HEK293 (cell line): ENCODE results near the gene NDC1.

Experiments
- ELK4 ChIP-seq: IDR thresholded peaks from 2 replicates; pipeline ENCODE4 v1.6.1; 2011; ENCODE audit warnings: mild to moderate bottlenecking, low read depth, low read length, borderline replicate concordance
- HIC1 ChIP-seq: fragments of 450-650 bp; formaldehyde crosslinking; IDR thresholded peaks from 2 replicates; pipeline ENCODE4 v1.5.1; 2016; ENCODE audit warnings: missing biosample characterization, missing genetic modification characterization
- KLF16 ChIP-seq: fragments of 450-650 bp; formaldehyde crosslinking; IDR thresholded peaks from 2 replicates; pipeline ENCODE4 v1.5.1; 2017; ENCODE audit warnings: missing biosample characterization, missing genetic modification characterization
- KLF9 ChIP-seq: fragments of 450-650 bp; formaldehyde crosslinking; IDR thresholded peaks from 2 replicates; pipeline ENCODE4 v1.5.1; 2016; ENCODE audit warnings: missing biosample characterization, missing genetic modification characterization, low read depth
- SCRT1 ChIP-seq: fragments of 450-650 bp; formaldehyde crosslinking; IDR thresholded peaks from 2 replicates; pipeline ENCODE4 v1.5.1; 2016; ENCODE audit warnings: missing biosample characterization, missing genetic modification characterization, borderline replicate concordance
- SP2 ChIP-seq: fragments of 450-650 bp; formaldehyde crosslinking; IDR thresholded peaks from 2 replicates; pipeline ENCODE4 v1.5.1; 2016; ENCODE audit warnings: missing biosample characterization, missing genetic modification characterization
- YY1 ChIP-seq: fragments of 450-650 bp; formaldehyde crosslinking; IDR thresholded peaks from 2 replicates; pipeline ENCODE4 v1.5.1; 2018; ENCODE audit warnings: missing biosample characterization, missing genetic modification characterization
- YY2 ChIP-seq: fragments of 450-650 bp; formaldehyde crosslinking; IDR thresholded peaks from 2 replicates; pipeline ENCODE4 v1.5.1; 2016; ENCODE audit warnings: missing biosample characterization, missing genetic modification characterization
- ZBTB20 ChIP-seq: fragments of 450-650 bp; formaldehyde crosslinking; IDR thresholded peaks from 2 replicates; pipeline ENCODE4 v1.5.1; 2016; ENCODE audit warnings: missing biosample characterization, missing genetic modification characterization
- ZBTB8A ChIP-seq: fragments of 450-650 bp; formaldehyde crosslinking; IDR thresholded peaks from 2 replicates; pipeline ENCODE4 v1.5.1; 2016; ENCODE audit warnings: missing biosample characterization, missing genetic modification characterization
- ZFP69B ChIP-seq: fragments of 450-650 bp; formaldehyde crosslinking; IDR thresholded peaks from 2 replicates; pipeline ENCODE4 v1.5.1; 2016; ENCODE audit warnings: missing biosample characterization, missing genetic modification characterization
- ZNF146 ChIP-seq: fragments of 450-650 bp; formaldehyde crosslinking; IDR thresholded peaks from 2 replicates; pipeline ENCODE4 v1.5.1; 2016; ENCODE audit warnings: missing biosample characterization, missing genetic modification characterization
- ZNF18 ChIP-seq: fragments of 450-650 bp; formaldehyde crosslinking; IDR thresholded peaks from 2 replicates; pipeline ENCODE4 v1.5.1; 2016; ENCODE audit warnings: missing biosample characterization, missing genetic modification characterization
- ZNF391 ChIP-seq: fragments of 450-650 bp; formaldehyde crosslinking; IDR thresholded peaks from 2 replicates; pipeline ENCODE4 v1.5.1; 2016; ENCODE audit warnings: low read depth, missing biosample characterization, missing genetic modification characterization, borderline replicate concordance
- ZNF394 ChIP-seq: fragments of 450-650 bp; formaldehyde crosslinking; IDR thresholded peaks from 2 replicates; pipeline ENCODE4 v1.5.1; 2016; ENCODE audit warnings: missing biosample characterization, missing genetic modification characterization, mild to moderate bottlenecking, moderate library complexity, borderline replicate concordance
- ZNF48 ChIP-seq: fragments of 450-650 bp; formaldehyde crosslinking; IDR thresholded peaks from 2 replicates; pipeline ENCODE4 v1.5.1; 2016; ENCODE audit warnings: missing biosample characterization, missing genetic modification characterization
- ZNF488 ChIP-seq: fragments of 450-650 bp; formaldehyde crosslinking; IDR thresholded peaks from 2 replicates; pipeline ENCODE4 v1.5.1; 2016; ENCODE audit warnings: missing biosample characterization, missing genetic modification characterization
- ZNF518A ChIP-seq: fragments of 450-650 bp; formaldehyde crosslinking; conservative IDR thresholded peaks from 2 replicates; pipeline ENCODE4 v1.5.1; 2016; ENCODE audit warnings: low read depth, missing biosample characterization, missing genetic modification characterization
- ZNF558 ChIP-seq: fragments of 450-650 bp; formaldehyde crosslinking; IDR thresholded peaks from 2 replicates; pipeline ENCODE4 v1.5.1; 2016; ENCODE audit warnings: missing biosample characterization, missing genetic modification characterization
- ZNF629 ChIP-seq: fragments of 450-650 bp; formaldehyde crosslinking; IDR thresholded peaks from 2 replicates; pipeline ENCODE4 v1.5.1; 2017; ENCODE audit warnings: missing biosample characterization, missing genetic modification characterization
- TF ChIP-seq, protein P1 (sequence below): fragments of 450-650 bp; formaldehyde crosslinking; IDR thresholded peaks from 2 replicates; pipeline ENCODE4 v1.5.1; 2017; ENCODE audit warnings: missing biosample characterization, mild to moderate bottlenecking, missing genetic modification characterization, moderate library complexity
- TF ChIP-seq, protein P2 (sequence below): fragments of 450-650 bp; formaldehyde crosslinking; IDR thresholded peaks from 2 replicates; pipeline ENCODE4 v1.5.1; 2016; ENCODE audit warnings: missing biosample characterization, missing genetic modification characterization
- TF ChIP-seq, protein P3 (sequence below): sonication (generic); formaldehyde crosslinking; IDR thresholded peaks from 2 replicates; pipeline ENCODE4 v1.8.1; 2022; ENCODE audit warnings: mild to moderate bottlenecking, moderate library complexity, missing genetic modification reagents

Gene NDC1

DNA sequence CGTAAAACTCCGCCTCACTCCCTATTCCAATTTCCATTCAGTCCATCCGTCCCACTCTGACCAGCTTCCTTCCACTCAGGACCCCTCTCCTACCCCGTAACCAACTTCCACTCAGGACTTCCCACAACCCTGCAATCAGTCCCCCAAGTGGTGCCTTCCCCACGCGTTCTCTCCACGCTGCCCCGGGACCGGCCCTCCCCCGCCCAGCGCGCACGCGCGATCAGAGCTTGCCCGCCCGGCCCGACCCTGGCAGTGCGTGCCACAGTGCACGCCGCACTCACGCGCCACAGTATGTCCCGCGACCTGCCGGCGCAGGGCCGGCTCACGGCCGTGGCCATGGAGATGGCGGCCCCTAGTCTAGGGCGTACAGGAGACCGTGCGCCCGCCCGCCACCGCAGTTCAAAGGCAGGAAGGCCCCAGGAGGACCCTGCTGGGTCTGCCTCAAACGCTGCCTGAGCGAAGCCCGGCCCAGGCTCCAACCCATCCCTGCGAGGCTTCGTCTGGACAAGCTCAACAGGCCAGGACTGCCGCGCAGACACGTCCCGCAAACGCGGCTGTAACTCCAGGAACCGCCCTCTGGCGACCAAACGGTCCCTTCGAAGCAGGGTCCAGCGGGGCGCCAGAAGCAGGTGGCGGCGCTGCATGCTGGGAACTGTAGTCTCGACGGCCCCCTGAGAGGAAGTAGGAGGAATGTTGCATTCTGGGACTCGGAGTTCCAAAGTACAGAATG is at the start of gene NDC1 (continued):
- TF ChIP-seq ZNF488 (tag by site-specific recombination) (no peak; the same call in 1 of the 2 replicates), YY2 (tag by site-specific recombination) (peak; percentile 99), ZNF146 (tag by site-specific recombination) (peak; percentile 9; the same call in 1 of the 2 replicates), ZNF518A (tag by site-specific recombination) (no peak; the same call in 1 of the 2 replicates), ZBTB20 (tag by site-specific recombination) (peak; percentile 94), ZNF391 (peak; percentile 95; the same call in 1 of the 2 replicates), ZNF558 (tag by site-specific recombination) (peak; percentile 68; the same call in 1 of the 2 replicates), SCRT1 (tag by site-specific recombination) (peak; percentile 96), ZNF394 (tag by site-specific recombination) (peak; percentile 61; the same call in 1 of the 2 replicates), ELK4 (peak; percentile 60; the same call in 1 of the 2 replicates), KLF9 (tag by site-specific recombination) (peak; percentile 53; the same call in 1 of the 2 replicates), ZNF18 (tag by site-specific recombination) (no peak), ZBTB8A (tag by site-specific recombination) (peak; percentile 93), ZNF629 (tag by site-specific recombination) (peak; percentile 78), YY1 (tag by site-specific recombination) (peak; percentile 91), ZNF48 (tag by site-specific recombination) (no peak), KLF16 (peak; percentile 72), SP2 (tag by site-specific recombination) (peak; percentile 86), ZFP69B (tag by site-specific recombination) (peak; percentile 71; the same call in 1 of the 2 replicates), HIC1 (tag by site-specific recombination) (peak; percentile 63; the same call in 1 of the 2 replicates)
- TF ChIP-seq, protein P1, sequence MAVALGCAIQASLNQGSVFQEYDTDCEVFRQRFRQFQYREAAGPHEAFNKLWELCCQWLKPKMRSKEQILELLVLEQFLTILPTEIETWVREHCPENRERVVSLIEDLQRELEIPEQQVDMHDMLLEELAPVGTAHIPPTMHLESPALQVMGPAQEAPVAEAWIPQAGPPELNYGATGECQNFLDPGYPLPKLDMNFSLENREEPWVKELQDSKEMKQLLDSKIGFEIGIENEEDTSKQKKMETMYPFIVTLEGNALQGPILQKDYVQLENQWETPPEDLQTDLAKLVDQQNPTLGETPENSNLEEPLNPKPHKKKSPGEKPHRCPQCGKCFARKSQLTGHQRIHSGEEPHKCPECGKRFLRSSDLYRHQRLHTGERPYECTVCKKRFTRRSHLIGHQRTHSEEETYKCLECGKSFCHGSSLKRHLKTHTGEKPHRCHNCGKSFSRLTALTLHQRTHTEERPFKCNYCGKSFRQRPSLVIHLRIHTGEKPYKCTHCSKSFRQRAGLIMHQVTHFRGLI (tag by site-specific recombination): peak; percentile 12; the same call in 1 of the 2 replicates
- TF ChIP-seq, protein P2, sequence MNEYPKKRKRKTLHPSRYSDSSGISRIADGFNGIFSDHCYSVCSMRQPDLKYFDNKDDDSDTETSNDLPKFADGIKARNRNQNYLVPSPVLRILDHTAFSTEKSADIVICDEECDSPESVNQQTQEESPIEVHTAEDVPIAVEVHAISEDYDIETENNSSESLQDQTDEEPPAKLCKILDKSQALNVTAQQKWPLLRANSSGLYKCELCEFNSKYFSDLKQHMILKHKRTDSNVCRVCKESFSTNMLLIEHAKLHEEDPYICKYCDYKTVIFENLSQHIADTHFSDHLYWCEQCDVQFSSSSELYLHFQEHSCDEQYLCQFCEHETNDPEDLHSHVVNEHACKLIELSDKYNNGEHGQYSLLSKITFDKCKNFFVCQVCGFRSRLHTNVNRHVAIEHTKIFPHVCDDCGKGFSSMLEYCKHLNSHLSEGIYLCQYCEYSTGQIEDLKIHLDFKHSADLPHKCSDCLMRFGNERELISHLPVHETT (tag by site-specific recombination): peak; percentile 90
- TF ChIP-seq, protein P3, sequence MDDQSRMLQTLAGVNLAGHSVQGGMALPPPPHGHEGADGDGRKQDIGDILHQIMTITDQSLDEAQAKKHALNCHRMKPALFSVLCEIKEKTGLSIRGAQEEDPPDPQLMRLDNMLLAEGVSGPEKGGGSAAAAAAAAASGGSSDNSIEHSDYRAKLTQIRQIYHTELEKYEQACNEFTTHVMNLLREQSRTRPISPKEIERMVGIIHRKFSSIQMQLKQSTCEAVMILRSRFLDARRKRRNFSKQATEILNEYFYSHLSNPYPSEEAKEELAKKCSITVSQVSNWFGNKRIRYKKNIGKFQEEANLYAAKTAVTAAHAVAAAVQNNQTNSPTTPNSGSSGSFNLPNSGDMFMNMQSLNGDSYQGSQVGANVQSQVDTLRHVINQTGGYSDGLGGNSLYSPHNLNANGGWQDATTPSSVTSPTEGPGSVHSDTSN: peak; percentile 89; the same call in 1 of the 2 replicates
